Kasumi-1 (cell line): ENCODE results near the gene VAPB.

Source experiments
- DNase-seq, 2 experiments: peaks; one replicate each; lab custom pipeline; 2025; lab: John Stamatoyannopoulos, UW

VAPB gene

GRCh38 chr20:58463256-58463655 lies 74.2 kb downstream of the VAPB start:
- peak; percentile 10 to 11 for DNase-seq

- no peak for DNase-seq
Measured at GRCh38 chr20:58464838-58465237, 75.8 kb downstream of the VAPB start.

- no peak for DNase-seq
Measured at GRCh38 chr20:58466095-58466708, 77.2 kb downstream of the VAPB start.

GRCh38 chr20:58466729-58467571 lies 77.9 kb downstream of the VAPB start:
- no peak for DNase-seq

GRCh38 chr20:58467572-58468527 lies 78.8 kb downstream of the VAPB start:
- no peak for DNase-seq

- DNase-seq = no peak
Measured at GRCh38 chr20:58469616-58470015, 80.6 kb downstream of the VAPB start.

GRCh38 chr20:58470336-58471192 lies 81.5 kb downstream of the VAPB start:
- DNase-seq = no peak

- DNase-seq = no peak
Measured at GRCh38 chr20:58471193-58472164, 82.5 kb downstream of the VAPB start.

- DNase-seq = no peak
Measured at GRCh38 chr20:58472273-58473018, 83.4 kb downstream of the VAPB start.

GRCh38 chr20:58473453-58474425 lies 84.7 kb downstream of the VAPB start:
- no peak for DNase-seq

- DNase-seq = no peak
Measured at GRCh38 chr20:58475466-58475865, 86.4 kb downstream of the VAPB start.

GRCh38 chr20:58478141-58478805 lies 89.2 kb downstream of the VAPB start:
- DNase-seq = no peak

- no peak for DNase-seq
Measured at GRCh38 chr20:58479726-58480440, 90.9 kb downstream of the VAPB start.

- DNase-seq = no peak
Measured at GRCh38 chr20:58480551-58481336, 91.7 kb downstream of the VAPB start.

GRCh38 chr20:58481481-58482021 lies 92.5 kb downstream of the VAPB start:
- no peak for DNase-seq

- DNase-seq = no peak
Measured at GRCh38 chr20:58482416-58482815, 93.4 kb downstream of the VAPB start.
